RWPE1 (cell line): ENCODE results near the gene NET1.

Experiments used
- CTCF ChIA-PET: fragments of 350-600 bp; sonication (Branson Sonifier 250); formaldehyde crosslinking; extraction: SDS; loops from one replicate; lab custom pipeline; 2021; lab: Yijun Ruan, JAX
- POLR2A ChIA-PET: fragments of 400-600 bp; formaldehyde crosslinking; extraction: SDS; loops from one replicate; lab custom pipeline; 2020; ENCODE audit warnings: antibody characterized with exemption; ENCODE audit not compliant: low non-redundant PET; lab: Yijun Ruan, JAX
- DNase-seq: peaks from one replicate; pipeline ENCODE4 v3.0.0; 2012; ENCODE audit warnings: low spot score
- H3K27ac ChIP-seq: fragments of 450-650 bp; 2 replicates; pipeline ENCODE4 v1.5.1; 2017
- CTCF ChIP-seq: fragments of 450-650 bp; conservative IDR thresholded peaks from 2 replicates; pipeline ENCODE4 v1.5.1; 2017; ENCODE audit warnings: low read depth, mild to moderate bottlenecking

Gene NET1

GRCh38 chr10:5476918-5477525, 64.7 kb downstream of the NET1 start:
- TF ChIP-seq CTCF = no peak
- no peak for DNase-seq
- H3K27ac ChIP-seq = no peak overlapping the region
- POLR2A ChIA-PET = no interaction called here
- CTCF ChIA-PET = interaction anchor here (1.0 kb wide), 1 partner anchor 146 kb away, joined by 4 read pairs; no protein-coding TSS in a partner anchor

GRCh38 chr10:5477948-5478693, 65.8 kb downstream of the NET1 start:
- POLR2A ChIA-PET = no interaction called here
- H3K27ac ChIP-seq = no peak overlapping the region
- CTCF ChIA-PET = interaction anchor here (0.6 kb wide), 1 partner anchor 204 kb away, joined by 3 read pairs; no protein-coding TSS in a partner anchor

GRCh38 chr10:5478694-5479305, 66.4 kb downstream of the NET1 start:
- no peak overlapping the region for H3K27ac ChIP-seq
- no peak for TF ChIP-seq CTCF
- CTCF ChIA-PET = interaction anchor here (1.2 kb wide), 1 partner anchor 144 kb away, joined by 3 read pairs; no protein-coding TSS in a partner anchor
- POLR2A ChIA-PET = no interaction called here
- DNase-seq = no peak

More at GRCh38 chr10:5477948-5478693, 65.8 kb downstream of the NET1 start:
- no peak for TF ChIP-seq CTCF
- no peak for DNase-seq

- DNase-seq = no peak
- CTCF ChIA-PET = interaction anchor here (1.2 kb wide), 1 partner anchor 143 kb away, joined by 3 read pairs; no protein-coding TSS in a partner anchor
- TF ChIP-seq CTCF = no peak
These were observed 67.3 kb downstream of the NET1 start for GRCh38 chr10:5479481-5480161.

GRCh38 chr10:5480162-5480941, 68.0 kb downstream of the NET1 start:
- DNase-seq = no peak
- CTCF ChIA-PET = interaction anchor here (0.6 kb wide), 1 partner anchor 33 kb away, joined by 3 read pairs; no protein-coding TSS in a partner anchor
- no peak overlapping the region for H3K27ac ChIP-seq
- no peak for TF ChIP-seq CTCF
- POLR2A ChIA-PET = no interaction called here

More at GRCh38 chr10:5479481-5480161, 67.3 kb downstream of the NET1 start:
- POLR2A ChIA-PET = no interaction called here
- H3K27ac ChIP-seq = no peak overlapping the region
